ENCODE data around the gene KIF18A. TPM values are rescaled to one million over a fixed set of nuclear protein-coding genes. Genes with fewer than 3 reads are reported as not detected.
A peak's percentile ranks its signal among the peaks of the same experiment; 100 is the strongest.
"Not testable (repeated sequence)": the region's sequence is repeated elsewhere in the genome, so short reads cannot be mapped to it uniquely, and the experiment has no call there.

The KIF18A gene
- total RNA-seq: 10 to 100 TPM; 26.0 to 26.7 TPM

- Mint-ChIP-seq H3K27me3 (no peaks in the 10 kb centered on the region), H3K4me1 (peaks cover 61% of the 10 kb centered on the region), H3K27ac (peak within 1 kb of the TSS; percentile 98), H3K36me3 (ENCODE audit: low read depth) (peaks cover 27% of the 10 kb centered on the region), H3K9me3 (no peaks in the 10 kb centered on the region), H3K4me3 (peak within 1 kb of the TSS; percentile 98)
- CTCF ChIA-PET: interaction anchor here (0.6 to 1.0 kb wide), 3 partner anchors 11 to 31 kb away, joined by 3 read pairs; no protein-coding TSS in a partner anchor
- POLR2A ChIA-PET: interaction anchor here (1.0 to 2.6 kb wide), 12 partner anchors 11 to 603 kb away, joined by 3 to 14 read pairs (median 4); no protein-coding TSS in a partner anchor
- peak; percentile 99 for DNase-seq
Measured at GRCh38 chr11:28107750-28108618, at the start of gene KIF18A, which contains the start of gene METTL15. KIF18A (minus strand) TSS chr11:28108156; CDS start chr11:28097947, 10,209 bp downstream. METTL15 (plus strand) TSS chr11:28108388; CDS start chr11:28113335, 4,947 bp downstream.

GRCh38 chr11:28153586-28153985 is 45.6 kb upstream of the KIF18A start:
- DNase-seq: no peak
- Mint-ChIP-seq H3K27me3 (no peaks in the 10 kb centered on the region), H3K4me1 (no peaks in the 10 kb centered on the region), H3K36me3 (ENCODE audit: low read depth) (peaks cover 16% of the 10 kb centered on the region), H3K27ac (no peak overlapping the region), H3K4me3 (no peak overlapping the region), H3K9me3 (no peaks in the 10 kb centered on the region)
- ChIA-PET CTCF (interaction anchor here (1.4 kb wide), 1 partner anchor 8 kb away, joined by 3 read pairs; no protein-coding TSS in a partner anchor), POLR2A (no interaction called here)

GRCh38 chr11:28152743-28153142 is 44.8 kb upstream of the KIF18A start:
- CTCF ChIA-PET: no interaction called here
- H3K36me3 Mint-ChIP-seq (ENCODE audit: low read depth): peaks cover 9% of the 10 kb centered on the region
- POLR2A ChIA-PET: no interaction called here

GRCh38 chr11:28146123-28146751 is 38.3 kb upstream of the KIF18A start:
- H3K27ac Mint-ChIP-seq: no peak overlapping the region
- no peak for DNase-seq
- no peak overlapping the region for H3K4me3 Mint-ChIP-seq
- no peaks in the 10 kb centered on the region for H3K9me3 Mint-ChIP-seq
- ChIA-PET POLR2A (no interaction called here), CTCF (no interaction called here)
- no peaks in the 10 kb centered on the region for H3K36me3 Mint-ChIP-seq (ENCODE audit: low read depth)
- no peaks in the 10 kb centered on the region for H3K27me3 Mint-ChIP-seq
- H3K4me1 Mint-ChIP-seq: peaks cover 2% of the 10 kb centered on the region

More at GRCh38 chr11:28152743-28153142, 44.8 kb upstream of the KIF18A start:
- H3K4me3 Mint-ChIP-seq: no peak overlapping the region
- H3K27ac Mint-ChIP-seq: no peak overlapping the region
- H3K27me3 Mint-ChIP-seq: no peaks in the 10 kb centered on the region
- H3K9me3 Mint-ChIP-seq: no peaks in the 10 kb centered on the region
- no peaks in the 10 kb centered on the region for H3K4me1 Mint-ChIP-seq
- DNase-seq: no peak

- peaks cover 5% of the 10 kb centered on the region for H3K36me3 Mint-ChIP-seq (ENCODE audit: low read depth)
- no peak overlapping the region for H3K4me3 Mint-ChIP-seq
- peaks cover 2% of the 10 kb centered on the region for H3K4me1 Mint-ChIP-seq
- H3K9me3 Mint-ChIP-seq: peaks cover 5% of the 10 kb centered on the region
- H3K27me3 Mint-ChIP-seq: no peaks in the 10 kb centered on the region
- ChIA-PET POLR2A (no interaction called here), CTCF (interaction anchor here (1.0 kb wide), 1 partner anchor 9 kb away, joined by 3 read pairs; no protein-coding TSS in a partner anchor)
- DNase-seq: no peak
- no peak overlapping the region for H3K27ac Mint-ChIP-seq
Measured at GRCh38 chr11:28144808-28145207, 36.9 kb upstream of the KIF18A start.

GRCh38 chr11:28142724-28143123 is 34.8 kb upstream of the KIF18A start:
- H3K4me3 Mint-ChIP-seq: no peak overlapping the region
- no peaks in the 10 kb centered on the region for H3K27me3 Mint-ChIP-seq
- CTCF ChIA-PET: no interaction called here
- peaks cover 19% of the 10 kb centered on the region for H3K9me3 Mint-ChIP-seq
- H3K36me3 Mint-ChIP-seq (ENCODE audit: low read depth): peaks cover 25% of the 10 kb centered on the region
- H3K27ac Mint-ChIP-seq: no peak overlapping the region
- DNase-seq: no peak
- POLR2A ChIA-PET: no interaction called here
- H3K4me1 Mint-ChIP-seq: peaks cover 2% of the 10 kb centered on the region

GRCh38 chr11:28140689-28141455 is 32.9 kb upstream of the KIF18A start:
- Mint-ChIP-seq H3K9me3 (peaks cover 31% of the 10 kb centered on the region), H3K27me3 (no peaks in the 10 kb centered on the region), H3K4me3 (no peak overlapping the region), H3K36me3 (ENCODE audit: low read depth) (peaks cover 40% of the 10 kb centered on the region), H3K4me1 (no peaks in the 10 kb centered on the region), H3K27ac (no peak overlapping the region)
- CTCF ChIA-PET: no interaction called here
- POLR2A ChIA-PET: no interaction called here
- no peak for DNase-seq

GRCh38 chr11:28139841-28140415 is 32.0 kb upstream of the KIF18A start:
- Mint-ChIP-seq H3K27ac (no peak overlapping the region), H3K36me3 (ENCODE audit: low read depth) (peaks cover 42% of the 10 kb centered on the region)
- POLR2A ChIA-PET: no interaction called here

GRCh38 chr11:28137832-28138231 is 29.9 kb upstream of the KIF18A start:
- peaks cover 44% of the 10 kb centered on the region for H3K36me3 Mint-ChIP-seq (ENCODE audit: low read depth)
- ChIA-PET CTCF (interaction anchor here (0.6 kb wide), 1 partner anchor 45 kb away, joined by 3 read pairs; no protein-coding TSS in a partner anchor), POLR2A (no interaction called here)
- H3K9me3 Mint-ChIP-seq: peaks cover 38% of the 10 kb centered on the region
- no peak overlapping the region for H3K4me3 Mint-ChIP-seq
- H3K4me1 Mint-ChIP-seq: no peaks in the 10 kb centered on the region
- H3K27me3 Mint-ChIP-seq: no peaks in the 10 kb centered on the region
- no peak overlapping the region for H3K27ac Mint-ChIP-seq
- DNase-seq: no peak

More at GRCh38 chr11:28139841-28140415, 32.0 kb upstream of the KIF18A start:
- Mint-ChIP-seq H3K27me3 (no peaks in the 10 kb centered on the region), H3K9me3 (peaks cover 33% of the 10 kb centered on the region), H3K4me1 (no peaks in the 10 kb centered on the region), H3K4me3 (no peak overlapping the region)
- CTCF ChIA-PET: no interaction called here
- DNase-seq: no peak

- H3K27me3 Mint-ChIP-seq: no peaks in the 10 kb centered on the region
- no peak for DNase-seq
- peaks cover 44% of the 10 kb centered on the region for H3K36me3 Mint-ChIP-seq (ENCODE audit: low read depth)
- peaks cover 38% of the 10 kb centered on the region for H3K9me3 Mint-ChIP-seq
- ChIA-PET POLR2A (no interaction called here), CTCF (interaction anchor here (0.6 kb wide), 1 partner anchor 45 kb away, joined by 3 read pairs; no protein-coding TSS in a partner anchor)
- H3K4me3 Mint-ChIP-seq: no peak overlapping the region
- no peak overlapping the region for H3K27ac Mint-ChIP-seq
- no peaks in the 10 kb centered on the region for H3K4me1 Mint-ChIP-seq
Measured at GRCh38 chr11:28137366-28137765, 29.4 kb upstream of the KIF18A start.

GRCh38 chr11:28136157-28136556 is 28.2 kb upstream of the KIF18A start:
- H3K9me3 Mint-ChIP-seq: peaks cover 37% of the 10 kb centered on the region
- DNase-seq, POLR2A ChIA-PET, H3K4me3 Mint-ChIP-seq, H3K27ac Mint-ChIP-seq, H3K27me3 Mint-ChIP-seq, H3K4me1 Mint-ChIP-seq, CTCF ChIA-PET: not testable (repeated sequence)
- H3K36me3 Mint-ChIP-seq (ENCODE audit: low read depth): peaks cover 47% of the 10 kb centered on the region

GRCh38 chr11:28133146-28133545 is 25.2 kb upstream of the KIF18A start:
- Mint-ChIP-seq H3K4me1 (no peaks in the 10 kb centered on the region), H3K4me3 (no peak overlapping the region), H3K27me3 (no peaks in the 10 kb centered on the region), H3K9me3 (peaks cover 22% of the 10 kb centered on the region), H3K36me3 (ENCODE audit: low read depth) (peaks cover 29% of the 10 kb centered on the region), H3K27ac (no peak overlapping the region)
- POLR2A ChIA-PET: no interaction called here
- CTCF ChIA-PET: no interaction called here
- no peak for DNase-seq

Data from activated CD4-positive, alpha-beta memory T cell treated with anti-CD3 and anti-CD28 coated beads, Interleukin-2, amount 10 ng/mL, durations not matched to agents 7 days and 5 days (primary cell).